ENCODE data around the gene DNAH10. TPM values are rescaled to one million over a fixed set of nuclear protein-coding genes. Genes with fewer than 3 reads are reported as not detected.
A peak's percentile ranks its signal among the peaks of the same experiment; 100 is the strongest.

DNAH10 gene
- total RNA-seq, 1 donor from 2014 or later: 10.1 TPM

DNA sequence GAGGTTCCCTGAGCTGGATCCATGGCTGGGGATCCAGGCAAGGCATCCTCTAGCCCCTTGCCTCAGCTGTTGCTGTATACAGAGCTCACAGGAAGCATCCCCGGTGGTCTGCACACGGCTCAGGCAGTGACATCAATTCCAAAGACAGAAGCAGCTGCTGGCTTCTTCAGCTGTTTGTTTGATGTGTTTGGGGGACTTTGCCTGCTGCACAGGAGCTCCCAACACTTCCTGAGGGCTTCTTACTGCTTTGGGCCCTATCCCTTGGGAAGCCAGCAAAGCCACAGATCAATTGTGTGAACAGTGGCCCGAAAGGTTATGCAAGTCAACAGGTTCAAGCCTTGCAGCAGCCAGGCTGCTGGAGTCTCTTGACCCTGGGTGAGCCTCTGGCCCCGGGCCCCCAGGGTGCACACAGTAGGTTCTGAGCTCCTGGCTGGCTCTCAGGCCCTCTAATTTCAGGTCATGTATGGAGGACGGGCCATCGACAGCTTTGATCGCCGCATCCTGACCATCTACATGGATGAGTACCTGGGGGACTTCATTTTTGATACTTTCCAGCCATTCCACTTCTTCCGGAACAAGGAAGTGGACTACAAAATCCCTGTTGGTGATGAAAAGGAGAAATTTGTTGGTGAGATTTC lies 168.0 kb downstream of the DNAH10 start:
- no peaks in the 10 kb centered on the region for H3K4me1 ChIP-seq
- intact Hi-C loops (cut with DNase I): no loop called here
- H3K36me3 ChIP-seq: no peaks in the 10 kb centered on the region
- no peak overlapping the region for H3K4me3 ChIP-seq
- H3K9me3 ChIP-seq: no peaks in the 10 kb centered on the region
- no peak overlapping the region for H3K27ac ChIP-seq
- no peak for DNase-seq
- no peaks in the 10 kb centered on the region for H3K27me3 ChIP-seq (ENCODE audit: low read depth)
- ATAC-seq: no peak
- TF ChIP-seq, protein P1, sequence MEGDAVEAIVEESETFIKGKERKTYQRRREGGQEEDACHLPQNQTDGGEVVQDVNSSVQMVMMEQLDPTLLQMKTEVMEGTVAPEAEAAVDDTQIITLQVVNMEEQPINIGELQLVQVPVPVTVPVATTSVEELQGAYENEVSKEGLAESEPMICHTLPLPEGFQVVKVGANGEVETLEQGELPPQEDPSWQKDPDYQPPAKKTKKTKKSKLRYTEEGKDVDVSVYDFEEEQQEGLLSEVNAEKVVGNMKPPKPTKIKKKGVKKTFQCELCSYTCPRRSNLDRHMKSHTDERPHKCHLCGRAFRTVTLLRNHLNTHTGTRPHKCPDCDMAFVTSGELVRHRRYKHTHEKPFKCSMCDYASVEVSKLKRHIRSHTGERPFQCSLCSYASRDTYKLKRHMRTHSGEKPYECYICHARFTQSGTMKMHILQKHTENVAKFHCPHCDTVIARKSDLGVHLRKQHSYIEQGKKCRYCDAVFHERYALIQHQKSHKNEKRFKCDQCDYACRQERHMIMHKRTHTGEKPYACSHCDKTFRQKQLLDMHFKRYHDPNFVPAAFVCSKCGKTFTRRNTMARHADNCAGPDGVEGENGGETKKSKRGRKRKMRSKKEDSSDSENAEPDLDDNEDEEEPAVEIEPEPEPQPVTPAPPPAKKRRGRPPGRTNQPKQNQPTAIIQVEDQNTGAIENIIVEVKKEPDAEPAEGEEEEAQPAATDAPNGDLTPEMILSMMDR (IDR thresholded peaks at IDR 0.05): no peak

DNA sequence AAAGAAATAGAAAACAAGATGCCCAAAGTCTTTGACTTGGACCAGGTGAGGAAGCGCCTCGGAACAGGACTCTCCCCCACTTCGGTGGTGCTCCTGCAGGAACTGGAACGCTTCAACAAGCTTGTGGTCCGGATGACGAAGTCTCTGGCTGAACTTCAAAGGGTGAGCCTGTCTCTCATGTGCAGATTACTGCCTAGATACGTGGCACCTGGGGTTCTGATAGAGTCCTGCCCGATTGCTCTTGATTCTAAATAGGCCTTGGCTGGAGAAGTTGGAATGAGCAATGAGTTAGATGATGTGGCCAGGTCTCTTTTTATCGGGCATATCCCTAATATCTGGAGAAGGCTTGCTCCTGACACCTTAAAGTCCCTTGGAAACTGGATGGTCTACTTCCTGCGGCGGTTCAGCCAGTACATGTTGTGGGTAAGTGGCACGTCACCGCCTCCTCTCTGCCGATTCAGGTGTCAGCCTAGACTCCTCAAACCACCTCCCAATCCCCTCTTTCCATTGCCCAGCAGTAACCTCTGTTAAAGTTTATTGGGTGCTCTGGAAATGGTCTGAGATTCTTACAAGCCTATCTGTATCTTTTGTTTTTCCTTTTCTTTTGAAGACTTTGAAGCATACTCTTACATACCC lies 169.7 kb downstream of the DNAH10 start:
- H3K9me3 ChIP-seq: no peaks in the 10 kb centered on the region
- TF ChIP-seq, protein P1 (IDR thresholded peaks at IDR 0.05): no peak
- H3K4me1 ChIP-seq: peaks cover 9% of the 10 kb centered on the region
- DNase-seq: no peak
- no peak overlapping the region for H3K4me3 ChIP-seq
- no peaks in the 10 kb centered on the region for H3K27me3 ChIP-seq (ENCODE audit: low read depth)
- H3K36me3 ChIP-seq: peaks cover 10% of the 10 kb centered on the region
- intact Hi-C loops (cut with DNase I): no loop called here
- ATAC-seq: peak; percentile 46 to 50
- H3K27ac ChIP-seq: no peak overlapping the region

DNA sequence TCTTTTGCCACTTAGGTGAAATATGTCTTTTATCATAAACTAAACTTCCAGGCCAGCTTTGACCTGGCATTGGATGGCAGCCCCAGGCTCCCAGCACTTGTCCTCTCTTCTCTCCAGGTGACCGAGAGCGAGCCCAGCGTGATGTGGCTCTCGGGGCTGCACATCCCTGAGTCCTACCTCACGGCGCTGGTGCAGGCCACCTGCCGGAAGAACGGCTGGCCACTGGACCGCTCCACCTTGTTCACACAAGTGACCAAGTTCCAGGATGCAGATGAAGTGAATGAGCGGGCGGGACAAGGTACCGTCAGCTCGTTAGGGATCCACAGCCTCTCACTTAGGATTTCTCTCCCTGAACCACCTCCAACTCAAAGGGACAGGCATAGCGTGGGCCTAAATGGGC lies 171.1 kb downstream of the DNAH10 start:
- H3K4me1 ChIP-seq: peaks cover 24% of the 10 kb centered on the region
- intact Hi-C loops (cut with DNase I): no loop called here
- no peaks in the 10 kb centered on the region for H3K9me3 ChIP-seq
- TF ChIP-seq, protein P1 (IDR thresholded peaks at IDR 0.05): no peak
- no peaks in the 10 kb centered on the region for H3K27me3 ChIP-seq (ENCODE audit: low read depth)
- no peak overlapping the region for H3K4me3 ChIP-seq
- no peak for DNase-seq
- H3K36me3 ChIP-seq: peaks cover 17% of the 10 kb centered on the region
- no peak overlapping the region for H3K27ac ChIP-seq
- no peak for ATAC-seq

DNA sequence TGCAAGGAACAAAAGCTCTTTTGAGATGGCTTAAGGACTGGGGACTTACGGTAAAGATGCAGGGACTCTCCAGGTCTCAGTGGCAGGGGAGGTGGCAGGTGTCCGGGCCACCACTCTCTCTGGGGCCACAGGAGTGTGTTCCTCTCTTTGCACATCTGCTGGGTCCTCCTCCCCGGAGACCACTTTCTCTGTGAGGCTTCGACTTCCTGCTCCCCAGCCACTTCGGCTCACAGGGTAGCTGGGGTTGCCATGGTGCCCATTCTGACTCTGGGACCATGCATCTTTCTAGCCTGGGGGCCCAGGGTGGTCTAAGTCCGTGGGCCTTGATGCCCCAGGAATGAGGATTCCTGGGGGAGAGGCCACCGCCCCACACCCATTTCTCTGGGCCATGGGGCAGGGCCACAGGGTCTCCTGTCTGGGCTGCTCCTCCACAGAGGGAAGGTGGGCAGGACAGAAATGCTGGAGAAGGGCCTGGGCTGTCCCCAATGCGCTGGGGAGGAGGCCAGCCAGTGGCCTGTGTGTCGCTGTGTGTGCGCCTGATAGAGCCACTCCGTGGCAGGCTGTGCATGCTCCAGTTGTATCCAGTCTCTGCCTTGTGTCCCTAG lies 172.0 kb downstream of the DNAH10 start:
- DNase-seq: no peak
- peaks cover 33% of the 10 kb centered on the region for H3K4me1 ChIP-seq
- TF ChIP-seq, protein P1 (IDR thresholded peaks at IDR 0.05): no peak
- H3K36me3 ChIP-seq: peaks cover 17% of the 10 kb centered on the region
- ATAC-seq: no peak
- no peaks in the 10 kb centered on the region for H3K27me3 ChIP-seq (ENCODE audit: low read depth)
- no peaks in the 10 kb centered on the region for H3K9me3 ChIP-seq
- no peak overlapping the region for H3K27ac ChIP-seq
- intact Hi-C loops (cut with DNase I): no loop called here
- H3K4me3 ChIP-seq: no peak overlapping the region

DNA sequence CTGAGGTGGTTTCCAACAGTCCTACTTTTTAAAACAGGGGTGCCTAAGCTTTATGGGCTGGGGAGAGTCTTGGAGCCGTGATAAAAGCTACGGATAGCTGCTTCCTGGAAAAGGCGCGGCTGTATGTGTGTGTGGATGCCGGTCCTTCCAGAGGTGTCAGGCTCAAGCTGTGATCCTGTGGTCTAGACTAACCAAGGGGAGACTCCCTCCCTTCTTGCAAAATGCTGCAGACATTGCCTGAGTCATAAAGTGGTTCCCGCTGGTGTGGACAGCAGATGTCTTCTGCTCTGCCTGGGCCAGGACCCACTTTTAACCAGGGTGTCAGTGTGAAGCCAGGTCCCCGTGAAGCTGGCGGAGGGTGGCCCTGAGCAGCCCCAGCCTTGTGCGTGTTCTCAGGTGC lies 172.7 kb downstream of the DNAH10 start:
- DNase-seq: no peak
- TF ChIP-seq, protein P1 (IDR thresholded peaks at IDR 0.05): no peak
- Histone ChIP-seq H3K4me1 (peaks cover 33% of the 10 kb centered on the region), H3K9me3 (no peaks in the 10 kb centered on the region), H3K36me3 (peaks cover 22% of the 10 kb centered on the region), H3K27me3 (ENCODE audit: low read depth) (no peaks in the 10 kb centered on the region), H3K4me3 (no peak overlapping the region), H3K27ac (peak overlapping the region; percentile 11)
- intact Hi-C loops (cut with DNase I): no loop called here
- peak; percentile 6 to 31 for ATAC-seq
